GM23248 (cell line): Measurements from ENCODE around the gene SFTPB.

ENCODE experiments used
- EZH2 ChIP-seq: fragments of 200-600 bp; sonication (generic); IDR thresholded peaks from 2 replicates; pipeline ENCODE4 v1.6.1; 2018; ENCODE audit warnings: antibody characterized with exemption, mild to moderate bottlenecking; ENCODE audit not compliant: insufficient read depth, poor library complexity, severe bottlenecking
- EZH2phosphoT487 ChIP-seq: fragments of 200-600 bp; sonication (generic); IDR thresholded peaks from 2 replicates; pipeline ENCODE4 v1.6.1; 2018; ENCODE audit warnings: antibody characterized with exemption, moderate library complexity, mild to moderate bottlenecking, low read depth; ENCODE audit not compliant: insufficient read depth

DNA sequence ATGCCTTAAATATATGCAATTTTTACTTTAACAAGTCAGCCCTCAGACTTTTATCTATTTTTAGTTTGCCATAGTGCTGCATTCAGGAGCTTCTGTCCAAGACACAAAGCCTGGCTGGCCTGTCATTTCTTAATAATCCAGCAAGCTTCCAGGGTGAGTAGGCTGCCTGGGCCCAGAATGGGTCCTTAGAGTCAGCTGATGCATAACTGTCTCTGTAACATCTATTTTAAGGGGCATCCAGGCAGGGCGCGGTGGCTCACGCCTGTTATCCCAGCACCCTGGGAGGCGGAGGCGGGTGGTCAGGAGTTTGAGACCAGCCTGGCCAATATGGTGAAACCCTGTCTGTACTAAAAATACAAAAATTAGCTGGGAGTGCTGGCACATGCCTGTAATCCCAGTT is 14.4 kb upstream of the SFTPB start:
- TF ChIP-seq EZH2 (no peak), EZH2phosphoT487 (no peak)
